ENCODE results near the gene FRMPD3. TPM values are rescaled to one million over a fixed set of nuclear protein-coding genes. Genes with fewer than 3 reads are reported as not detected.

Gene FRMPD3
- total RNA-seq, 6 donors from 2014 or later = under 0.01 to 0.89 (median 0.28) TPM

DNA sequence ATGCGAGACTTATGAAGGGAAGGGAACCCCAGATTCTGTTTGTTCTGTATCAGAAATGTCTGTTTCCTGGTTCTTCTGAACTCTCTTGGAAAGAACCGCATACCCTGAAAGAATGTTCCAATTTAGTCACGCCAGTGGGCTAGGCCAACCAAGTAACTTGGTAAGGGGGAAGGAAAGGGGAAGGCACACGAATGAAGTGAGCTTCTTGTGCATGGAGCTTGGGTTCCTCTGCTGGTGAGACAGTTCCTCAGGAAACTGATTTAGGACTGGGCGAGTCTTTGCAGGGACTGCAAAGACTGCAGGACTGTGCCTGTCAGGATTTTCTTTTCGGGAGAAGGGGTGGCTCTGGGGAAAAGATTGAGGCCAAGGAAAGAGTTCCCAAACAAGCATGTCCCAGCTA lies 35.6 kb downstream of the FRMPD3 start:
- H3K9me3 ChIP-seq = no peaks in the 10 kb centered on the region
- no peaks in the 10 kb centered on the region for H3K27me3 ChIP-seq
- ATAC-seq (ENCODE audit: low FRiP score in 2 of 2) (no peak), DNase-seq (no peak)
- whole genome bisulfite sequencing, 2 donors = 52 to 53% methylated on average over 5 to 6 of the region's 6 CpGs
- H3K36me3 ChIP-seq = no peaks in the 10 kb centered on the region
- no peak overlapping the region for H3K27ac ChIP-seq
- no peaks in the 10 kb centered on the region for H3K4me1 ChIP-seq
- TF ChIP-seq, protein P1, sequence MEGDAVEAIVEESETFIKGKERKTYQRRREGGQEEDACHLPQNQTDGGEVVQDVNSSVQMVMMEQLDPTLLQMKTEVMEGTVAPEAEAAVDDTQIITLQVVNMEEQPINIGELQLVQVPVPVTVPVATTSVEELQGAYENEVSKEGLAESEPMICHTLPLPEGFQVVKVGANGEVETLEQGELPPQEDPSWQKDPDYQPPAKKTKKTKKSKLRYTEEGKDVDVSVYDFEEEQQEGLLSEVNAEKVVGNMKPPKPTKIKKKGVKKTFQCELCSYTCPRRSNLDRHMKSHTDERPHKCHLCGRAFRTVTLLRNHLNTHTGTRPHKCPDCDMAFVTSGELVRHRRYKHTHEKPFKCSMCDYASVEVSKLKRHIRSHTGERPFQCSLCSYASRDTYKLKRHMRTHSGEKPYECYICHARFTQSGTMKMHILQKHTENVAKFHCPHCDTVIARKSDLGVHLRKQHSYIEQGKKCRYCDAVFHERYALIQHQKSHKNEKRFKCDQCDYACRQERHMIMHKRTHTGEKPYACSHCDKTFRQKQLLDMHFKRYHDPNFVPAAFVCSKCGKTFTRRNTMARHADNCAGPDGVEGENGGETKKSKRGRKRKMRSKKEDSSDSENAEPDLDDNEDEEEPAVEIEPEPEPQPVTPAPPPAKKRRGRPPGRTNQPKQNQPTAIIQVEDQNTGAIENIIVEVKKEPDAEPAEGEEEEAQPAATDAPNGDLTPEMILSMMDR (IDR thresholded peaks at IDR 0.05) = no peak
- TF ChIP-seq POLR2A (IDR thresholded peaks at IDR 0.05) (no peak), EP300 (IDR thresholded peaks at IDR 0.05) (no peak), POLR2AphosphoS5 (IDR thresholded peaks at IDR 0.05) (no peak)
- no peak overlapping the region for H3K4me3 ChIP-seq

DNA sequence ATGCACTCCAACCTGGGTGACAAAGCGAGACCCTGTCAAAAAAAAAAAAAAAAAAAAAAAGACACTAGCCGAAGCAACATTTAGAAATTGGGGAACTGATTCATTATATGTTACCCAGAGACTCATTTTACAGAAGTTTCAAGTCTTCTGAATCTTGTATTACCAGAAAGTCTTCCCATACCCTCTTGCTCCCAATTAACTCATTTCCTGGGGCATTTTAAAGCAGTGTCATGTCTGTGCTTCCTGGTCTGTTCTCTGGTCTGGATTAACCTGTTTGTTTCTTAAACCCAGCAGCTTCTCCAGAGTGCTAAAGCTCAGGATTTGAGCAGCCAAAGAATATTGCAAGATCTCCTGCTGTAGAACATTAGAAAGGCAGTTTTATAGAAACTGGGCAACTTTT lies 43.7 kb downstream of the FRMPD3 start:
- WGBS, 2 donors = 77 to 86% methylated on average over 2 of the region's 2 CpGs
- Histone ChIP-seq H3K4me3 (no peak overlapping the region), H3K9me3 (no peaks in the 10 kb centered on the region), H3K36me3 (no peaks in the 10 kb centered on the region), H3K27ac (no peak overlapping the region), H3K27me3 (no peaks in the 10 kb centered on the region), H3K4me1 (no peaks in the 10 kb centered on the region)
- TF ChIP-seq POLR2AphosphoS5 (IDR thresholded peaks at IDR 0.05) = no peak
- no peak for TF ChIP-seq EP300 (IDR thresholded peaks at IDR 0.05)
- TF ChIP-seq POLR2A (IDR thresholded peaks at IDR 0.05) = no peak
- TF ChIP-seq, protein P1 (IDR thresholded peaks at IDR 0.05) = no peak
- DNase-seq (no peak), ATAC-seq (ENCODE audit: low FRiP score in 2 of 2) (no peak)

DNA sequence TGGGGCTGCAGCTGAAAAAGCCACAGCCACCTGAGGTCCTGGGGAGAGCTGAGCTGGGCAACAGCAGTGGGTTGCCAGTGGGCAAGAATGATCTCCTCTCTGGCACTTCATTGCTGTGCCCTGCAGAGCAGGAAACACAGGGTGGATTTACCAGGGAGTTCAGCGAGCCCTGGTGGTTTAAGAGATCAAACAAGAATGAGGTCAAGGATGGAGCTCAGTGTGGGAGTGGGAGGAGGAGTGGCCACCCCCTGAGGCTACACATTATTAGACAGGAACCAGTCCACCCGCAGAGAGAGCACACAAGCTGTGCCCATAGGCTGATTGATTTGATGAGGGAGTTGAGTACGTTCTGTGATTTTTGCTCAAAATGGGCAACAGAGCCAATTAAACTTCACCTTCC lies 47.3 kb downstream of the FRMPD3 start:
- Histone ChIP-seq H3K36me3 (no peaks in the 10 kb centered on the region), H3K27me3 (no peaks in the 10 kb centered on the region), H3K27ac (no peak overlapping the region), H3K9me3 (no peaks in the 10 kb centered on the region), H3K4me3 (no peak overlapping the region), H3K4me1 (no peaks in the 10 kb centered on the region)
- DNase-seq (no peak), ATAC-seq (ENCODE audit: low FRiP score in 2 of 2) (no peak)
- no peak for TF ChIP-seq EP300 (IDR thresholded peaks at IDR 0.05)
- no peak for TF ChIP-seq POLR2A (IDR thresholded peaks at IDR 0.05)
- no peak for TF ChIP-seq POLR2AphosphoS5 (IDR thresholded peaks at IDR 0.05)
- TF ChIP-seq, protein P1 (IDR thresholded peaks at IDR 0.05) = no peak
- WGBS, 2 donors = 56 to 68% methylated on average over 3 of the region's 3 CpGs

Other genes starting within 250 kb of the FRMPD3 start
- gene NUP62CL, start 243.2 kb upstream of the FRMPD3 start, total RNA-seq = 10 to 100 TPM in 1 of 6 donors, 1 to 10 TPM in 5; 1.5 to 22.0 (median 2.6) TPM
- 1 to 10 TPM in 1 of 6 donors, under 1 TPM in 2, not detected in 3; 0.54 to 2.9 (median 0.61) TPM for gene DNAAF6, start 243.0 kb upstream of the FRMPD3 start, total RNA-seq
- 10 to 100 TPM; 10.5 to 32.7 (median 24.6) TPM for gene PRPS1, start 178.9 kb downstream of the FRMPD3 start, total RNA-seq

Measured in upper lobe of left lung (tissue), 6 donors.